Hippocampal formation (tissue), 2 donors: ENCODE results near the gene RASGRF1.

Experiments
- DNase-seq, 2 donors: peaks; one replicate each; lab custom pipeline; 2025; lab: John Stamatoyannopoulos, UW

The RASGRF1 gene

GRCh38 chr15:78955355-78955754 is 135.2 kb downstream of the RASGRF1 start:
- no peak for DNase-seq

GRCh38 chr15:78951841-78952238 is 138.7 kb downstream of the RASGRF1 start:
- no peak for DNase-seq

- DNase-seq, result peak in 1 of 2 donors; percentile 19
These were observed 139.4 kb downstream of the RASGRF1 start for GRCh38 chr15:78950902-78951840.

GRCh38 chr15:78950343-78950742 is 140.2 kb downstream of the RASGRF1 start:
- no peak for DNase-seq

- no peak for DNase-seq
These were observed 141.1 kb downstream of the RASGRF1 start for GRCh38 chr15:78949461-78949860.

- DNase-seq, result no peak
These were observed 143.1 kb downstream of the RASGRF1 start for GRCh38 chr15:78947506-78947905.

GRCh38 chr15:78946493-78946892 is 144.1 kb downstream of the RASGRF1 start:
- DNase-seq, result no peak

GRCh38 chr15:78944669-78945407 is 145.7 kb downstream of the RASGRF1 start, which contains the start of gene CTSH:
Gene CTSH, minus strand, starts transcription at chr15:78945046. Its CDS starts 65 bp downstream, at chr15:78944981.
- DNase-seq, result peak; percentile 17 to 60

- no peak for DNase-seq
These were observed 146.4 kb downstream of the RASGRF1 start for GRCh38 chr15:78944202-78944625.

- no peak for DNase-seq
These were observed 146.9 kb downstream of the RASGRF1 start for GRCh38 chr15:78943692-78944091.

- no peak for DNase-seq
These were observed 147.8 kb downstream of the RASGRF1 start for GRCh38 chr15:78942741-78943140.

GRCh38 chr15:78938658-78939488 is 151.7 kb downstream of the RASGRF1 start:
- peak in 1 of 2 donors; percentile 52 for DNase-seq

GRCh38 chr15:78937132-78937739 is 153.3 kb downstream of the RASGRF1 start:
- no peak for DNase-seq

GRCh38 chr15:78934655-78935023 is 155.9 kb downstream of the RASGRF1 start:
- no peak for DNase-seq

- DNase-seq, result peak in 1 of 2 donors; percentile 47
These were observed 156.5 kb downstream of the RASGRF1 start for GRCh38 chr15:78933823-78934654.

- DNase-seq, result no peak
These were observed 157.3 kb downstream of the RASGRF1 start for GRCh38 chr15:78933187-78933822.

GRCh38 chr15:78932258-78932808 is 158.2 kb downstream of the RASGRF1 start:
- no peak for DNase-seq

GRCh38 chr15:78931439-78932257 is 158.9 kb downstream of the RASGRF1 start:
- DNase-seq, result no peak
